Smooth muscle cell (in vitro differentiated cells): ENCODE data around the gene FASTKD1. TPM values are rescaled to one million over a fixed set of nuclear protein-coding genes. Genes with fewer than 3 reads are reported as not detected.
"Not testable (repeated sequence)": the region's sequence is repeated elsewhere in the genome, so short reads cannot be mapped to it uniquely, and the experiment has no call there.

ENCODE experiments used
- DNase-seq: peaks from one replicate; lab custom pipeline; 2025; ENCODE audit not compliant: unreplicated experiment; lab: John Stamatoyannopoulos, UW
- H2AFZ ChIP-seq: fragments of 200-600 bp; sonication (generic); 2 replicates; pipeline ENCODE4 v1.6.0; 2016; ENCODE audit warnings: antibody characterized with exemption, low read depth, mild to moderate bottlenecking
- H3F3A ChIP-seq: fragments of 200-600 bp; sonication (generic); 2 replicates; pipeline ENCODE4 v1.6.0; 2017; ENCODE audit warnings: antibody characterized with exemption, low read depth
- H3K27ac ChIP-seq: fragments of 200-600 bp; sonication (generic); 2 replicates; pipeline ENCODE4 v1.5.1; 2016; ENCODE audit warnings: low read depth, mild to moderate bottlenecking
- H3K27me3 ChIP-seq: fragments of 200-600 bp; sonication (generic); 2 replicates; pipeline ENCODE4 v1.6.1; 2016; ENCODE audit warnings: low read depth, mild to moderate bottlenecking
- H3K36me3 ChIP-seq: fragments of 200-600 bp; sonication (generic); 2 replicates; pipeline ENCODE4 v1.5.1; 2016; ENCODE audit warnings: low read depth
- H3K4me1 ChIP-seq: fragments of 200-600 bp; sonication (generic); 2 replicates; pipeline ENCODE4 v1.5.1; 2016; ENCODE audit warnings: low read depth
- H3K4me2 ChIP-seq: fragments of 200-600 bp; sonication (generic); 2 replicates; pipeline ENCODE4 v1.6.0; 2016; ENCODE audit warnings: mild to moderate bottlenecking
- H3K4me3 ChIP-seq: fragments of 200-600 bp; sonication (generic); 2 replicates; pipeline ENCODE4 v1.5.1; 2016; ENCODE audit warnings: mild to moderate bottlenecking
- H3K79me2 ChIP-seq: fragments of 200-600 bp; sonication (generic); 2 replicates; pipeline ENCODE4 v1.6.0; 2016; ENCODE audit warnings: low read depth, mild to moderate bottlenecking
- H3K9ac ChIP-seq: fragments of 200-600 bp; sonication (generic); 2 replicates; pipeline ENCODE4 v1.6.0; 2016; ENCODE audit warnings: low read depth
- H3K9me3 ChIP-seq: fragments of 200-600 bp; sonication (generic); replicated peaks from 2 replicates; pipeline ENCODE4 v1.5.1; 2016; ENCODE audit warnings: low read depth
- H4K20me1 ChIP-seq: fragments of 200-600 bp; sonication (generic); 2 replicates; pipeline ENCODE4 v1.6.0; 2016; ENCODE audit warnings: low read depth
- CTCF ChIP-seq: fragments of 200-600 bp; sonication (generic); IDR thresholded peaks from 2 replicates; pipeline ENCODE4 v1.5.1; 2017; ENCODE audit warnings: borderline replicate concordance, mild to moderate bottlenecking, antibody characterized with exemption; ENCODE audit not compliant: insufficient read depth, poor library complexity, severe bottlenecking
- WGBS: methylation state at CpG from one replicate; pipeline ENCODE4 v1.1.7; 2016; ENCODE audit warnings: low lambda C conversion rate; 5-methylcytosine and 5-hydroxymethylcytosine counted together
- polyA plus RNA-seq: library from polyadenylated mRNA; unstranded; fragments of >200 nt; fragmentation: Nextera tagmentation; extraction: Ambion mirVana; gene quantifications from 2 replicates; pipeline ENCODE4 v1.2.1, GENCODE V29; 2016
- total RNA-seq: library from RNA; depleted of rRNA; stranded (reverse); fragments of >200 nt; gene quantifications from 2 replicates; pipeline ENCODE4 v1.2.3, GENCODE V29; 2014

FASTKD1 gene
- total and polyA plus RNA-seq, 2 experiments from 2014 or later: 17.2 to 26.3 TPM

DNA sequence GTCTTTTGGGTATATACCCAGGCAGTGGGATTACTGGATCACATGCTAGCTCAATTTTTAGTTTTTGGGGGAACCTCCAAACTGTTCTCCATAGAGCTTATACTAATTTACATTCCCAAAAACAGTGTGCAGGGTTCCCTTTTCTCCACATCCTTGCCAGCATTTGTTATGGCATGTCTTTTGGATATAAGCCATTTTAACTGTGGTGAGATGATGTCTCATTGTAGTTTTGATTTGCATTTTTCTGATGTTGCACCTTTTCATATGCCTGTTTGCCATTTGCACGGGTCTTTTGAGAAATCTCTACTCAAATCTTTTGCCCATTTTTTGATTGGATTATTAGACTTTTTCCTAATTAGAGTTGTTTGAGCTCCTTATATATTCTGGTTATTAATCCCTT is 8.0 kb downstream of the FASTKD1 start:
- Histone ChIP-seq H3K4me1 (no peaks in the 10 kb centered on the region), H3K27ac (no peak overlapping the region), H3K27me3 (no peaks in the 10 kb centered on the region), H3K36me3 (no peaks in the 10 kb centered on the region), H3K4me2 (no peak overlapping the region), H3K79me2 (peaks cover 20% of the 10 kb centered on the region), H4K20me1 (no peaks in the 10 kb centered on the region), H3K9ac (no peak overlapping the region), H3F3A (no peaks in the 10 kb centered on the region), H3K4me3 (no peak overlapping the region), H2AFZ (no peak overlapping the region), H3K9me3 (no peaks in the 10 kb centered on the region)
- 97% methylated on average over 1 of the region's 1 CpG for WGBS
- no peak for TF ChIP-seq CTCF
- DNase-seq: no peak

GRCh38 chr2:169562519-169562918 is 11.1 kb downstream of the FASTKD1 start:
- Histone ChIP-seq H2AFZ (no peak overlapping the region), H3K4me3 (no peak overlapping the region), H3K4me1 (no peaks in the 10 kb centered on the region), H3K4me2 (no peak overlapping the region), H3K9ac (no peak overlapping the region), H3K27ac (no peak overlapping the region), H3K9me3 (no peaks in the 10 kb centered on the region), H3K79me2 (peaks cover 5% of the 10 kb centered on the region), H3K36me3 (no peaks in the 10 kb centered on the region), H3K27me3 (no peaks in the 10 kb centered on the region), H3F3A (no peaks in the 10 kb centered on the region), H4K20me1 (no peaks in the 10 kb centered on the region)
- DNase-seq: no peak
- WGBS: 90% methylated on average over 2 of the region's 2 CpGs
- no peak for TF ChIP-seq CTCF

GRCh38 chr2:169562084-169562483 is 11.6 kb downstream of the FASTKD1 start:
- H3K79me2 ChIP-seq, H3F3A ChIP-seq, DNase-seq, H3K4me3 ChIP-seq, H2AFZ ChIP-seq, H3K27ac ChIP-seq, H4K20me1 ChIP-seq, H3K4me2 ChIP-seq, H3K36me3 ChIP-seq, H3K9me3 ChIP-seq, H3K4me1 ChIP-seq, H3K27me3 ChIP-seq, H3K9ac ChIP-seq: not testable (repeated sequence)
- WGBS: 95% methylated on average over 5 of the region's 5 CpGs

DNA sequence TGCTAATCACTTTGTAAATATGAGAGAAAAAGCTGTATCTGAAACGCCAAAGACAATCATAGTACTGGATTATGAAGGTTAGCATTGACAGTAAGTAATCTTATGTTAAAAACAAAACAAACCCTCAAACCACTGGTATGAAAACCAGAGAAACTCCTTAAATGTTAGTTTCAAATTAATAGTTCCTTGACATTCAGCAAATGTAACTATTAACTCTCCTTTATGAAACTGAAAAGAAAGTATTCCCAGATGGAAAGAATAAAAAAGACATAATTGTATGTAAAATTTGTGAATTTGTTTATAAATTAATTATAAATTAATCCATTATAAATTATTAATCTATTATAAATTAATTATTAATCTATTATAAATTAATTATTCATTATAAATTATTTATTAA is 12.3 kb downstream of the FASTKD1 start:
- no peak for DNase-seq
- no peaks in the 10 kb centered on the region for H3K79me2 ChIP-seq
- no peaks in the 10 kb centered on the region for H3F3A ChIP-seq
- H3K27me3 ChIP-seq: no peaks in the 10 kb centered on the region
- 100% methylated on average over 1 of the region's 1 CpG for whole genome bisulfite sequencing
- H3K27ac ChIP-seq: no peak overlapping the region
- no peaks in the 10 kb centered on the region for H4K20me1 ChIP-seq
- no peaks in the 10 kb centered on the region for H3K36me3 ChIP-seq
- TF ChIP-seq CTCF: no peak
- H3K4me2 ChIP-seq: no peak overlapping the region
- no peak overlapping the region for H2AFZ ChIP-seq
- H3K9ac ChIP-seq: no peak overlapping the region
- no peak overlapping the region for H3K4me3 ChIP-seq
- H3K9me3 ChIP-seq: no peaks in the 10 kb centered on the region
- no peaks in the 10 kb centered on the region for H3K4me1 ChIP-seq
